HCT116 (cell line): ENCODE measurements around the gene NOS1.

Experiments used
- EZH2 ChIP-seq: fragments of 200-600 bp; sonication (generic); IDR thresholded peaks from 2 replicates; pipeline ENCODE4 v1.6.1; 2017; ENCODE audit warnings: antibody characterized with exemption, mixed run types
- POLR2AphosphoS5 ChIP-seq: IDR thresholded peaks from 2 replicates; pipeline ENCODE4 v1.6.1; 2011; ENCODE audit warnings: mild to moderate bottlenecking, low read depth, low read length, moderate library complexity
- TF ChIP-seq, protein P1 (sequence below), 3 experiments: fragments of 200-600 bp in 1 of 3; sonication (generic) in 1 of 3; IDR thresholded peaks in 2 of 3; conservative IDR thresholded peaks in 1 of 3; 2 replicates each; pipeline ENCODE4 v1.5.1; 2012 to 2017; ENCODE audit warnings: low read depth in 2 of 3, low read length in 2 of 3, antibody characterized with exemption in 1 of 3, borderline replicate concordance in 1 of 3, control low read depth in 1 of 3, mild to moderate bottlenecking in 1 of 3, mixed read lengths in 1 of 3, mixed run types in 1 of 3, moderate library complexity in 1 of 3; ENCODE audit not compliant: insufficient read depth in 1 of 3
- TF ChIP-seq, protein P2 (sequence below): IDR thresholded peaks from 2 replicates; pipeline ENCODE4 v1.6.1; 2012

DNA sequence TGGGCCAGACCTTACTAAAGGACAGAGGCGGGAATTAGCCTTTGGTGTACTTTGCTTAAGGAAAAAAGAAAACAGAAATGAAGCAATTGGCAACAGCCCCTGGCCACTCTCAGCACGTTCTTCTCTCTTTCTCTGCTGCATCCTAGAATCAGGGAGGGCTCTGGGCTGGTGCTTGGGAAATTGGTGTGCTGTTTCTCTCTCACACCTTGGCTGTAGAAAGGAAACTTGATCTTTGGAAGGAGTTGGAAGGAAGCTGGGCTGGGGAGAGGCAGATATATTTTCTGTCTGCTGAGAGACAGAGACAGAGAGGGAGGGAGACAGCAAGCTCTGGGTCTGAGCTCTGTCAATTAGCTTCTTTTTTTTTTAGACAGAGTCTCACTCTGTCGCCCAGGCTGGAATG lies 27.4 kb downstream of the NOS1 start:
- TF ChIP-seq EZH2 (no peak), POLR2AphosphoS5 (no peak)
- TF ChIP-seq, protein P1, sequence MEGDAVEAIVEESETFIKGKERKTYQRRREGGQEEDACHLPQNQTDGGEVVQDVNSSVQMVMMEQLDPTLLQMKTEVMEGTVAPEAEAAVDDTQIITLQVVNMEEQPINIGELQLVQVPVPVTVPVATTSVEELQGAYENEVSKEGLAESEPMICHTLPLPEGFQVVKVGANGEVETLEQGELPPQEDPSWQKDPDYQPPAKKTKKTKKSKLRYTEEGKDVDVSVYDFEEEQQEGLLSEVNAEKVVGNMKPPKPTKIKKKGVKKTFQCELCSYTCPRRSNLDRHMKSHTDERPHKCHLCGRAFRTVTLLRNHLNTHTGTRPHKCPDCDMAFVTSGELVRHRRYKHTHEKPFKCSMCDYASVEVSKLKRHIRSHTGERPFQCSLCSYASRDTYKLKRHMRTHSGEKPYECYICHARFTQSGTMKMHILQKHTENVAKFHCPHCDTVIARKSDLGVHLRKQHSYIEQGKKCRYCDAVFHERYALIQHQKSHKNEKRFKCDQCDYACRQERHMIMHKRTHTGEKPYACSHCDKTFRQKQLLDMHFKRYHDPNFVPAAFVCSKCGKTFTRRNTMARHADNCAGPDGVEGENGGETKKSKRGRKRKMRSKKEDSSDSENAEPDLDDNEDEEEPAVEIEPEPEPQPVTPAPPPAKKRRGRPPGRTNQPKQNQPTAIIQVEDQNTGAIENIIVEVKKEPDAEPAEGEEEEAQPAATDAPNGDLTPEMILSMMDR (IDR thresholded peaks at IDR 0.05 in 2 of 3, conservative IDR thresholded peaks at IDR 0.05 in 1 of 3; ENCODE audit: borderline replicate concordance in 1 of 3, insufficient read depth in 1 of 3, low read depth in 2 of 3, low read length in 2 of 3) = no peak
- TF ChIP-seq, protein P2, sequence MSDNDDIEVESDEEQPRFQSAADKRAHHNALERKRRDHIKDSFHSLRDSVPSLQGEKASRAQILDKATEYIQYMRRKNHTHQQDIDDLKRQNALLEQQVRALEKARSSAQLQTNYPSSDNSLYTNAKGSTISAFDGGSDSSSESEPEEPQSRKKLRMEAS = no peak
